Activated naive CD4-positive, alpha-beta T cell treated with anti-CD3 and anti-CD28 coated beads for 36 hours (primary cell): ENCODE results near the gene ICA1. TPM values are rescaled to one million over a fixed set of nuclear protein-coding genes. Genes with fewer than 3 reads are reported as not detected.

Source experiments
- CTCF ChIA-PET: fragments of 350-600 bp; sonication (Branson Sonifier 250); formaldehyde crosslinking; loops from one replicate; lab custom pipeline; 2021; ENCODE audit warnings: antibody characterized with exemption; lab: Charles Lee
- DNase-seq: peaks from one replicate; pipeline ENCODE4 v3.0.0-alpha.2; 2020
- H3K27ac Mint-ChIP-seq: one replicate; pipeline ENCODE4 v1.8.0; 2021; ENCODE audit warnings: mild to moderate bottlenecking, mixed read lengths
- H3K27me3 Mint-ChIP-seq: one replicate; pipeline ENCODE4 v1.8.0; 2021; ENCODE audit warnings: low read depth, mixed read lengths
- H3K36me3 Mint-ChIP-seq: one replicate; pipeline ENCODE4 v1.8.0; 2021; ENCODE audit warnings: low read depth, mixed read lengths
- H3K4me1 Mint-ChIP-seq: one replicate; pipeline ENCODE4 v1.8.0; 2021; ENCODE audit warnings: low read depth, mixed read lengths
- H3K4me3 Mint-ChIP-seq: one replicate; pipeline ENCODE4 v1.8.0; 2021; ENCODE audit warnings: mild to moderate bottlenecking, moderate library complexity, mixed read lengths
- H3K9me3 Mint-ChIP-seq: one replicate; pipeline ENCODE4 v1.8.0; 2021; ENCODE audit warnings: mixed read lengths
- intact Hi-C: fragments of 100-400 bp; cut with micrococcal nuclease; formaldehyde crosslinking; loops from one replicate; pipeline ENCODE4 v1.15.1; 2023
- total RNA-seq, 2 experiments: library from RNA; stranded (reverse); gene quantifications; one replicate each; pipeline ENCODE4 v1.2.3, GENCODE V29; 2021

ICA1 gene
- total RNA-seq, 2 experiments from 2014 or later: 0.94 to 1.1 TPM

DNA sequence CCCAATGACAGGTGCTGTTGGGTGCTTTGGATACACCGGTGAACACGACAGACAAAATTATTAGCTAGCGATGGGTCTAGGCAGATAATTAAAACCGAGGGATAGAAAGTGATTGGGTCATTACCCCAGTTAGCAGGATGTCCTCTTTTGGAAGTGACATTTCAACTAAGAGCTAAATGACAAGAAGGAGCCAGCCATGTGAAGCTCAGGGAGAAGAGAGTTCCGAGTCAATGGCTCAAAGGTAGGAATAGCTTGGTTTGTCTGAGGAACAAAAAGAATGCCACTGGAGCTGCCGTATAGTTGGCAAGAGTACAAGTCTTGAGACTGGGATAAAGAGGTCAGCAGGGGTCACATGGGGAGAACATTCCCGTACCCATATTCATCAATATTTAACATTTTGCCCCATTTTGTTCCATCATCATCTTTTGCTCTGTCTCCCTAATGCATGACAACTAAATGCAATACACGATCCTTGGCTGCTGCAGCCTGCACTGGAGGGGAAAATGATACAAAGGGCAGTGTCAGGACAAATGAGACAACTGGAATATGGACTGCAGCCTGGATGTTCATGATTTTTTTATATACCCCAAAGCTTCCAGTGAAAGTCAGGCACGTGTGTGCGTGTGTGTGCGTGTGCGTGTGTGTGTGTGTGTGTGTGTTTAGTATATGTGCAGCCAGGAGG is 115.7 kb downstream of the ICA1 start:
- no peak overlapping the region for H3K4me3 Mint-ChIP-seq
- CTCF ChIA-PET: no interaction called here
- no peak overlapping the region for H3K27ac Mint-ChIP-seq
- no peaks in the 10 kb centered on the region for H3K9me3 Mint-ChIP-seq
- no peaks in the 10 kb centered on the region for H3K36me3 Mint-ChIP-seq
- intact Hi-C loops: no loop called here
- H3K4me1 Mint-ChIP-seq: peaks cover 44% of the 10 kb centered on the region
- no peak for DNase-seq
- no peaks in the 10 kb centered on the region for H3K27me3 Mint-ChIP-seq

DNA sequence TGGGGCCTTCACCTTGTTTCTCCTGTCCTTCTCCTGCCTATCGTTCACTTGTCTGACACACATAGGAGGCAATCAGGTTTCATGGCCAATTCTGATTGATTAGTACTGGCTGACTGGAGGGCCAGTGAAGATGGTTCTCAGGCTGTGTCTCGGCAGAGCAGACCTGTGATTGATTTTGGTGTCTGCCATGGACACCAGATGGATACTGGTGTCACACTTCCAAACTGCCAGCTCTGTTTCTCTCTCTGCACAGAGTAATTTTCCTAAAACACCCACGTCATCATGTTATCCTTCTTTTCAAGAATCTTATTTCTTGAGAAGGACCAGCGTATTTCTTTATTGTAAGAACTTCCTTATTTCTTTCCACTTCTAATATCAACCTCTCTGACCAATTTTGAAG is 117.1 kb downstream of the ICA1 start:
- CTCF ChIA-PET: interaction anchor here (0.9 kb wide), 1 partner anchor 9 kb away, joined by 3 read pairs; no protein-coding TSS in a partner anchor
- Mint-ChIP-seq H3K4me1 (peaks cover 35% of the 10 kb centered on the region), H3K9me3 (no peaks in the 10 kb centered on the region), H3K27ac (peak overlapping the region; percentile 6), H3K27me3 (no peaks in the 10 kb centered on the region), H3K4me3 (no peak overlapping the region), H3K36me3 (no peaks in the 10 kb centered on the region)
- intact Hi-C loops: no loop called here
- no peak for DNase-seq

DNA sequence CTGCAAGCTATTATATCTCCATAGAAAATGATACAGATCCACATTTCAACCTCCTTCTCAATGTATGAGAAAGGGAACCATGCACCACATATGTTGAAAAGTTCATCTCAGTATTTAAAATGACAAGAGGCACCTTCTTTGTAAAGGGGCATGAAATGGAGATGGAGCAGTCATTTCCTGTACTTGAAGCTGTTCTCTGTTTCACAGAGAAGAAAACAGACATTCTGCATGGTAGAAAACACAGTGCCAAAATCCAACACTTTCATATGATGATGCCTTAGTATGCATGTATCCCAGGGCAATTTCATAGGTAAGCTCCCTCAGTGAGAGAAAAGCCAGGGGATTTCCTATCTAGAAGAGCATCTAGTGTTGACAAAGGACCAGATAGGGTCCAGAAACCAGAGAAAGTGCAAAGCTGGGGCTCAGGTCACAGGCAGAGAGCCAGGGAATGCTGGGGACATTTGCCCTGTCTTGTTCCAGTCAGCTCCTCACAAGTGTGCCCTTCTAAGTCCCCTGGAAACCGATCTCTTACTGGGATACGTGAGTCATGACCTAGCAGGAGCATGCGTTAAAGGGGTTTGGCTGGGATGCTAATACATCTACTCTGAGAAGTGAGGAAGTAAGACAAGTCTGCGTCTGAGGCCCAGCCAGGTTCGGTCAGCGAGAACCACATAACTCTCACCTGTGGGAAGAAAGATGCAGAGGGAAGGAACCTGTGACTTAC is 118.7 kb downstream of the ICA1 start:
- Mint-ChIP-seq H3K4me3 (no peak overlapping the region), H3K27ac (peak overlapping the region; percentile 28)
- DNase-seq: peak; percentile 51

DNA sequence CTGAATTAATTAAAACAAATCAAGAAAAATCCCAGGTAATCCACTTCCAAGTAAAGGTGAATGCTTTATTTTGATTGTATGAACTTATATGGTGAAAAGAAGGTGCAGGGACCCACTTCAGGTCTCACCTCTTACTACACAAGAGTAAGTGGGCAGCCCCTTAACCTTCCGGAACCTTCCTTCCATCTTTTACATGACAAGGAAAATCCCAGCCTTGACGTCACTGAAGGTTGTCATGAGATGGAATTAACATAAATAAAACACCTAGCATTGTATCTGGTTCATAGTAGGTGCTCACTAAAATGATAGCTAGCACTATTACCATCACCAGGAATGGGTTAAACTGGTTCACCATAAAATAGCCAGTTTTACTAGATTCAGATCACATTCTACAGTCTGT is 119.5 kb downstream of the ICA1 start:
- H3K4me1 Mint-ChIP-seq: peaks cover 21% of the 10 kb centered on the region
- no peak overlapping the region for H3K27ac Mint-ChIP-seq
- CTCF ChIA-PET: interaction anchor here (1.1 kb wide), 1 partner anchor 48 kb away, joined by 3 read pairs; no protein-coding TSS in a partner anchor
- no peaks in the 10 kb centered on the region for H3K9me3 Mint-ChIP-seq
- no peak overlapping the region for H3K4me3 Mint-ChIP-seq
- intact Hi-C loops: loop anchor here (2.0 kb wide), 1 partner anchor 34 kb away; no protein-coding TSS in a partner anchor
- no peak for DNase-seq
- no peaks in the 10 kb centered on the region for H3K36me3 Mint-ChIP-seq
- H3K27me3 Mint-ChIP-seq: no peaks in the 10 kb centered on the region

More for the DNA sequence above, 118.7 kb downstream of the ICA1 start:
- H3K36me3 Mint-ChIP-seq: no peaks in the 10 kb centered on the region
- CTCF ChIA-PET: interaction anchor here (1.1 kb wide), 2 partner anchors 9 to 47 kb away, joined by 3 to 4 read pairs; no protein-coding TSS in a partner anchor
- no peaks in the 10 kb centered on the region for H3K27me3 Mint-ChIP-seq
- intact Hi-C loops: loop anchor here (1.0 to 2.0 kb wide), 2 partner anchors 9 to 33 kb away; no protein-coding TSS in a partner anchor
- no peaks in the 10 kb centered on the region for H3K9me3 Mint-ChIP-seq
- peaks cover 21% of the 10 kb centered on the region for H3K4me1 Mint-ChIP-seq

DNA sequence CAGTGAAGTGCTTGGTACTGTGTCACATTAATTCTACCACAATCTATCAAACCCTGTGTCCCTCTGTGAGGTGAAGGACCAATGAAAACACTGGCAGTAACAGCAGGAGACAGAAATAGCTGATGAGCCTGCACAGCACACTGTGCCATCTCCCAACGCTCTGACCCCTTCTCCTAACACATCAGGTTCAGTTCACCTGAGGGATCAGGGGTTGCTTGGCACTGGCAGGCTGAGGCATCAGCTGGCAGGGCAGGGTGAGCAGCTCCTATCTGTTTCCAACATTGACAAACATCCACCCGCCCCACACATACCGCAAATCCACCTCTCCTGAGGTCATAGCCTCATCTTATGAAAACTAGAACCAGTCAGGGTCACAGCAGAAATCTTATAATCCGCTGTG is 120.9 kb downstream of the ICA1 start:
- no peak for DNase-seq

DNA sequence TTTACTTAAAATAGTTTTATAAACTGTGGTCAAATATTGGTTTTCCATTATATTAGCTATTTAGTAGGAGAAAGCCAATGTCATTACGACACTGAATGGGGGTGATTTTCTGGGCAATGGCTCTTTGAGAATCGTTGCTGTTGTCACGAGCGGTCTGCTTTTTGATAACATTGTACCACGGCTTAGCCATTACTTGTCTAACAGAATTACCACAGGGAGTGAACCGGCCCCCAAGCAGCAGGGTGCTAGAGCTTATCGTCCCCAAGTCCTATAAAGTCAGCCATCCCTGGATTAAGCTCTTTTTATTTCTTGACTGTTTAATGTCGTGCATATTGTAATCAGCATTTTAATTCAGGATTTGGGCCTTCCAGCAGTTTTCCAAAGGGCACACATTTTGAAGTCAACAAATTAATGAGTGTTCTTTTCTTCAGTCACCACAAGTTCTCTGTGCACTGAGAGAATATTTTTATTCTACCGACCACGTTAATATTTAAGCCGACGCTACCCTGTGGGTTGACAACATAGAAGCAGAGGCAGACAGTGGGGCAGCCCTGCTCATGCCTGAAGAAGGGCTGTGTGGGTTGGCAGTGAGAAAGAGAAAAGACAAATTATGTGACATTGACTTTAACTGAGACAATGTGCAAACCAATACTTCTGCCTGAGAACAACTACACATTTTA is 125.8 kb downstream of the ICA1 start:
- Mint-ChIP-seq H3K9me3 (no peaks in the 10 kb centered on the region), H3K4me3 (no peak overlapping the region), H3K4me1 (peaks cover 40% of the 10 kb centered on the region), H3K27me3 (no peaks in the 10 kb centered on the region), H3K36me3 (no peaks in the 10 kb centered on the region), H3K27ac (no peak overlapping the region)
- intact Hi-C loops: no loop called here
- CTCF ChIA-PET: interaction anchor here (0.8 to 1.0 kb wide), 2 partner anchors 9 to 166 kb away, joined by 3 read pairs; no protein-coding TSS in a partner anchor
- DNase-seq: no peak

More for the DNA sequence above, 120.9 kb downstream of the ICA1 start:
- CTCF ChIA-PET: no interaction called here
- no peak overlapping the region for H3K27ac Mint-ChIP-seq
- intact Hi-C loops: no loop called here
- peaks cover 21% of the 10 kb centered on the region for H3K4me1 Mint-ChIP-seq
- no peaks in the 10 kb centered on the region for H3K36me3 Mint-ChIP-seq
- H3K4me3 Mint-ChIP-seq: no peak overlapping the region
- H3K27me3 Mint-ChIP-seq: no peaks in the 10 kb centered on the region
- H3K9me3 Mint-ChIP-seq: no peaks in the 10 kb centered on the region

DNA sequence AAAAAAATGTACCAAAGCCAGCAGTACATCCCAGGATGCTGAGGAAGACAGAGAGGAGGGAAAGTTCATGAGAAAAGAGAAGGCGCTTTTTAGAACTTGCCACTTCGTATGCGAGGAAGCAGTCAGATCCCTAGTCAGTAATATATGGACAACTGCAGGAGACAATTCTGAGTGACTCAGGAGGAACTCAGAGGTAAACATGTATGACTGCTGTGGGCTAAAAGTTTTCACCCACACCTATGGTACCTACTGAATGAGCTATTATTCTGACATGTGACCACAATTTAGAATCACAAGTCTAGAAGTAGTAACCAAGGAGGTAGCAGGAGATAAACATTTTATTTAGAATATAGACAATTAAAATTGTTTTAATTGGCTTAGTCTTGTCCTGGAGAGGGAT is 126.5 kb downstream of the ICA1 start:
- Mint-ChIP-seq H3K4me1 (peaks cover 46% of the 10 kb centered on the region), H3K36me3 (no peaks in the 10 kb centered on the region), H3K4me3 (no peak overlapping the region), H3K27ac (no peak overlapping the region), H3K27me3 (no peaks in the 10 kb centered on the region), H3K9me3 (no peaks in the 10 kb centered on the region)
- no peak for DNase-seq
- intact Hi-C loops: loop anchor here (2.0 kb wide), 2 partner anchors 91 to 215 kb away; no protein-coding TSS in a partner anchor
- CTCF ChIA-PET: interaction anchor here (0.8 to 1.3 kb wide), 3 partner anchors 10 to 165 kb away, joined by 3 read pairs; no protein-coding TSS in a partner anchor

DNA sequence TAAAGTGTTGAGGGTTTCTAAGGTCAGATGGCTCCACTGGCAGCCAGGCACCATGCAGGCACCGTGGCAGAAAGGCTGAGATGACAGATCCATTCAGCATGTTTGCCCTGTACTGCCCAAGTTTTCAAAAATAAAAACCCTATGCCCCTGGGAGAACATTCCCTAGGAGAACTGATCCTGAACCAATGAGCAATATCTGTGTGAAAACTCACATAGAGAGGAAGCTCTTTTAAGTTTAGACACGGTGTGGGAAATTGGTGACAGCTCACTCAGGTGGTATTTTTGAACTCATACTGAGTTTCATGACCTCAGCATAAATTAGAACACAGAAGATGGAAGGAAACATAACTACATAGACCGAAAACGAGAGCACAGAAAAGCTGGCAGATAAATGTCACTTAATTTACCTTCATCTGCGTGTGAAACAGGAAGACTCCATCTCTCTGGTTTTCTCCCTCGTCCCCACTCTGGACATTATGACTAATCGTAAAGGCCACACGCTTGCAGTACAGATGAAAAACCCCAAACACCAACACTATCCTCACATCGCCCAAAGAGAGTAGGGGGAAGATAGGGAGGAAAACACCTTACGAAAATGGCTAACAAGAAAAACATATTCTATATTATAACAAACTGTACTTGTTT is 127.8 kb downstream of the ICA1 start:
- Mint-ChIP-seq H3K4me1 (peaks cover 52% of the 10 kb centered on the region), H3K27me3 (no peaks in the 10 kb centered on the region)

DNA sequence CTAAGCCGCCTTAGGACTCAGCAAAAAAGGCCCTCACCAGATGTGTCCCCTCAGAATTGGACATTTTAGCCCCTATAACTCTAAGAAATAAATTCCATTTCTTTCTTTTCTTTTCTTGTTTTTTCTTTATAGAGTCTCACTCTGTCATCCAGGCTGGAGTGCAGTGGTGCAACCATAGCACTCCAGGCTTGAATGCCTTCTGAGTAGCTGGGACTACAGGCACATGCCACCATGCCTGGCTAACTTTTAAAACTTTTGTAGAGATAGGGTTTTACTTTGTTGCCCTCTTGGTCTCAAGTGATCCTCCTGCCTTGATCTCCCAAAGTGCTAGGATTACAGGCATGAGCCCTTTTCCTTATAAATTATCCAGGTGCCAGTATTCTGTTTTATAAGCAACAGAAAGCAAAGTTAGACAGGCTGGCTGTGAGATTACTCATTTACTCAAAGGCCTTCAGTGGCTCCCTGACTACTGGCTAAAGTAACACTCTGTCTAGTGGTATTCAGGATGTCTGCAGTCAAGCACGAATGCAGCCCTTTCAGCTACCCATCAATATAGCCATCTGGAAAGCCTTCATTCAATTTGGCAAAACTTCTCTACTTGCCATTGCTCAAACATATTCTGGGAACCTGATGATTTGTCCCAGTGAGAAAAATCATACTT is 128.6 kb downstream of the ICA1 start:
- no peaks in the 10 kb centered on the region for H3K27me3 Mint-ChIP-seq
- no peak for DNase-seq
- H3K9me3 Mint-ChIP-seq: no peaks in the 10 kb centered on the region
- peaks cover 57% of the 10 kb centered on the region for H3K4me1 Mint-ChIP-seq
- H3K36me3 Mint-ChIP-seq: no peaks in the 10 kb centered on the region
- no peak overlapping the region for H3K4me3 Mint-ChIP-seq
- CTCF ChIA-PET: interaction anchor here (0.7 to 2.2 kb wide), 3 partner anchors 14 to 57 kb away, joined by 3 to 6 read pairs (median 4); no protein-coding TSS in a partner anchor
- intact Hi-C loops: loop anchor here (5.0 kb wide), 1 partner anchor 976 kb away; no protein-coding TSS in a partner anchor
- H3K27ac Mint-ChIP-seq: no peak overlapping the region

More for the DNA sequence above, 127.8 kb downstream of the ICA1 start:
- CTCF ChIA-PET: interaction anchor here (1.0 to 1.4 kb wide), 3 partner anchors 8 to 14 kb away, joined by 3 to 4 read pairs (median 4); no protein-coding TSS in a partner anchor
- peak; percentile 71 for DNase-seq
- H3K36me3 Mint-ChIP-seq: no peaks in the 10 kb centered on the region
- peak overlapping the region; percentile 68 for H3K27ac Mint-ChIP-seq
- intact Hi-C loops: loop anchor here (1.0 to 5.0 kb wide), 14 partner anchors 8 to 977 kb away; partner anchors contain the start of genes C1GALT1, GLCCI1 and UMAD1
- H3K4me3 Mint-ChIP-seq: peak overlapping the region; percentile 33
- H3K9me3 Mint-ChIP-seq: no peaks in the 10 kb centered on the region

DNA sequence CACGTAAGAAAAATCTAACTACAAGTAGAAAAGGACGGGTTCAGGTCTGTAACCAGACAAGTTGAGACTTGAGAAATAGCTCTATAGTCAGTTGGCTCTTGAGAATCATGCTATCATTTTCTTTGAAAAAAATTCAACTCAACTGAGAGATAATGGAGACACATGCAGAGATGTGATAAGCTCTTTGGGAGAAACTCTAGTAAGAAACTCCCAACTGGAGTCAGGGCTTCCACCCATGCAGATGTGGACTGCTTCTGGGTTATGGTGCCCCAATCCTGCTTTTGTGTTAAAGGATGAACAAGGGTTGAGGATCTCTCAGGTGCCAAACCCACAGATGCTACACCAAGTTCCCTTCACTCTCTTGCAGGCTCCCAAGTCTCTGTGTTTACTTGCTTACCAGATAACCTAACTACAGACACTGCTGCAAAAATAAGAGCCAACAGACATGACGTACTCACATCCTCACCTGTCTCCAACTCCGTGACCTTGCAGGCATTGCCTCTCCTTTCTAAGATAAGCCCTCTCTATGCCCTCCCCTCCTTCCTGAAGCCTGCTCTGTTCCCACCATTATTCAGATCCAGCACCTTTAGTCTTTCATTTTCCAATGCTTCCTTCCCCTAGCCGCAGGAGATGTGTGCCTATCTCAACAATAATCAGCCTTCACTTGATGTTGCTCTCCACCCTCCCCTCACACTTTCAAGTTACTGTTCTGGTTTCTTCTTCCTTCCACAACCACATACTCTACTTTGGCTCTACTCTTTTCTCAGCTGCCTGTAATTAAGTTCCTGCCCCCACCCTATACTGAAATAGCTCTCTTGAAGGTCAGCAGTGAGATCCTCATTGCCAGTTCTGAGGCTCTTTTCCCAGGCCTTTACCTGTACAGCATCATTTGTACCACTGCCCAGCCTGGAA is 130.0 kb downstream of the ICA1 start:
- no peak overlapping the region for H3K4me3 Mint-ChIP-seq
- no peaks in the 10 kb centered on the region for H3K9me3 Mint-ChIP-seq
- CTCF ChIA-PET: interaction anchor here (1.1 to 2.2 kb wide), 2 partner anchors 16 to 59 kb away, joined by 4 to 6 read pairs; no protein-coding TSS in a partner anchor
- no peak for DNase-seq
- intact Hi-C loops: loop anchor here (5.0 kb wide), 1 partner anchor 975 kb away; no protein-coding TSS in a partner anchor
- H3K4me1 Mint-ChIP-seq: peaks cover 68% of the 10 kb centered on the region
- no peaks in the 10 kb centered on the region for H3K27me3 Mint-ChIP-seq
- no peaks in the 10 kb centered on the region for H3K36me3 Mint-ChIP-seq
- H3K27ac Mint-ChIP-seq: peak overlapping the region; percentile 4
